Fibroblast of lung (primary cell): ENCODE data around the gene GALNT8.

Source experiments
- CTCF ChIP-seq, 2 donors: IDR thresholded peaks in 1 of 2; conservative IDR thresholded peaks in 1 of 2; 1 replicate in 1 of 2; 2 replicates in 1 of 2; pipeline ENCODE4 v1.5.1; 2011 to 2012; ENCODE audit warnings: low read length in 2 of 2, control low read depth in 1 of 2, inconsistent platforms in 1 of 2, low read depth in 1 of 2, mild to moderate bottlenecking in 1 of 2
- EZH2 ChIP-seq: IDR thresholded peaks from 2 replicates; pipeline ENCODE4 v1.5.1; 2012; ENCODE audit warnings: low read length, control low read depth, mild to moderate bottlenecking; ENCODE audit errors: missing control alignments

- no peak for TF ChIP-seq CTCF (conservative IDR thresholded peaks at IDR 0.05 in 1 of 2, IDR thresholded peaks at IDR 0.05 in 1 of 2; ENCODE audit: low read depth in 1 of 2, low read length in 2 of 2)
- no peak for TF ChIP-seq EZH2
Observed at GRCh38 chr12:4744709-4745108, 24.5 kb downstream of the GALNT8 start.
